ENCODE results near the gene ETFB.

DNA sequence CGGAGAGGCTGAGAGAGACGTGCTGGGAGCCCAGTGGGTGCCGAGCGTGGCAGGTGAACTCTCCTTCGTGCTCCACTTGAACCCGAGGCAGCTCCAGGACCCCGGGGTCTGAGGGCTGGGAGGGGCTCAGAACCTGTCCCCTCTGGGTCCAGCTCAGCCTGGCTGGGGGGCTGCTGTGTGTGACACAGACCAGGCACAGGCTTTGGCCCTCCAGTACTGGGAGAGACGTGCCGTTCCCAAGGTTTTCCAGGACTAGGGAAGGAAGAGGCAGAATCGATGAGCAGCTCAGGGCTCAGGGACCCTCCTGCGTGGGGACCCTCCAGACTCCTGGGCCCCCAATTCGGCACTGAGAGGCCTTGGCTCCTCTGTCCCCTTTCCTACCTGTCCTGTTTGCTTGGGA is 49.0 kb upstream of the ETFB start:
- TF ChIP-seq, protein P1, sequence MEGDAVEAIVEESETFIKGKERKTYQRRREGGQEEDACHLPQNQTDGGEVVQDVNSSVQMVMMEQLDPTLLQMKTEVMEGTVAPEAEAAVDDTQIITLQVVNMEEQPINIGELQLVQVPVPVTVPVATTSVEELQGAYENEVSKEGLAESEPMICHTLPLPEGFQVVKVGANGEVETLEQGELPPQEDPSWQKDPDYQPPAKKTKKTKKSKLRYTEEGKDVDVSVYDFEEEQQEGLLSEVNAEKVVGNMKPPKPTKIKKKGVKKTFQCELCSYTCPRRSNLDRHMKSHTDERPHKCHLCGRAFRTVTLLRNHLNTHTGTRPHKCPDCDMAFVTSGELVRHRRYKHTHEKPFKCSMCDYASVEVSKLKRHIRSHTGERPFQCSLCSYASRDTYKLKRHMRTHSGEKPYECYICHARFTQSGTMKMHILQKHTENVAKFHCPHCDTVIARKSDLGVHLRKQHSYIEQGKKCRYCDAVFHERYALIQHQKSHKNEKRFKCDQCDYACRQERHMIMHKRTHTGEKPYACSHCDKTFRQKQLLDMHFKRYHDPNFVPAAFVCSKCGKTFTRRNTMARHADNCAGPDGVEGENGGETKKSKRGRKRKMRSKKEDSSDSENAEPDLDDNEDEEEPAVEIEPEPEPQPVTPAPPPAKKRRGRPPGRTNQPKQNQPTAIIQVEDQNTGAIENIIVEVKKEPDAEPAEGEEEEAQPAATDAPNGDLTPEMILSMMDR (IDR thresholded peaks at IDR 0.05): no peak
- no peak for TF ChIP-seq POLR2A (IDR thresholded peaks at IDR 0.05)
